ENCODE results near the gene MAPT. TPM values are rescaled to one million over a fixed set of nuclear protein-coding genes. Genes with fewer than 3 reads are reported as not detected.
A peak's percentile ranks its signal among the peaks of the same experiment; 100 is the strongest.

The MAPT gene
- total RNA-seq, 1 experiment from 2014 or later: 8.3 TPM

DNA sequence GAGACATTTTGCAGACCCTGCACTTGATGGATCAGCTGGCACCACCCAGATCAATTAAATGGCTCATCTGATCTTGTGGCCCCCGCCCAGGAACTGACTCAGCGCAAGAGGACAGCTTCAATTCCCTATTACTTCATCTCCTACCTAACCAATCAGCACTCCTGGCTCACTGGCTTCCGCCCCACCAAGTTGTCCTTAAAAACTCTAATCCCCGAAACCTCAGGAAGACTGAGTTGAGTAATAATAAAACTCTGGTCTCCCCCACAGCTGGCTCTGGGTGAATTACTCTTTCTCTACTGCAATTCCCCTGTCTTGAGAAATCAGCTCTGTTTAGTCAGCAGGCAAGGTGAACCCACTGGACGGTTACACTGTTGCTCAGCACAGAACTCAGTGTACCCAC is 26.1 kb upstream of the MAPT start:
- H3K27me3 ChIP-seq (replicated peaks; ENCODE audit: insufficient read depth, low read depth, low read length, poor library complexity): no peaks in the 10 kb centered on the region
- intact Hi-C loops (cut with micrococcal nuclease; ENCODE audit: unreplicated experiment): no loop called here
- no TSS peak for BruUV-seq (replicated peaks)
- H3K36me3 ChIP-seq (ENCODE audit: insufficient read depth, low read length, poor library complexity, severe bottlenecking): no peaks in the 10 kb centered on the region
- no peak overlapping the region for H3K4me3 ChIP-seq (ENCODE audit: low read depth, low read length, poor library complexity, severe bottlenecking)
- TF ChIP-seq, protein P1, sequence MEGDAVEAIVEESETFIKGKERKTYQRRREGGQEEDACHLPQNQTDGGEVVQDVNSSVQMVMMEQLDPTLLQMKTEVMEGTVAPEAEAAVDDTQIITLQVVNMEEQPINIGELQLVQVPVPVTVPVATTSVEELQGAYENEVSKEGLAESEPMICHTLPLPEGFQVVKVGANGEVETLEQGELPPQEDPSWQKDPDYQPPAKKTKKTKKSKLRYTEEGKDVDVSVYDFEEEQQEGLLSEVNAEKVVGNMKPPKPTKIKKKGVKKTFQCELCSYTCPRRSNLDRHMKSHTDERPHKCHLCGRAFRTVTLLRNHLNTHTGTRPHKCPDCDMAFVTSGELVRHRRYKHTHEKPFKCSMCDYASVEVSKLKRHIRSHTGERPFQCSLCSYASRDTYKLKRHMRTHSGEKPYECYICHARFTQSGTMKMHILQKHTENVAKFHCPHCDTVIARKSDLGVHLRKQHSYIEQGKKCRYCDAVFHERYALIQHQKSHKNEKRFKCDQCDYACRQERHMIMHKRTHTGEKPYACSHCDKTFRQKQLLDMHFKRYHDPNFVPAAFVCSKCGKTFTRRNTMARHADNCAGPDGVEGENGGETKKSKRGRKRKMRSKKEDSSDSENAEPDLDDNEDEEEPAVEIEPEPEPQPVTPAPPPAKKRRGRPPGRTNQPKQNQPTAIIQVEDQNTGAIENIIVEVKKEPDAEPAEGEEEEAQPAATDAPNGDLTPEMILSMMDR (conservative IDR thresholded peaks at IDR 0.05; ENCODE audit: low read depth, low read length): no peak
- no peak for TF ChIP-seq EZH2 (IDR thresholded peaks at IDR 0.05; ENCODE audit: borderline replicate concordance, low read depth, low read length, poor library complexity, severe bottlenecking)
- CTCF ChIA-PET: no interaction called here
- H3K4me1 ChIP-seq (ENCODE audit: insufficient read depth, low read length, poor library complexity, severe bottlenecking): peaks cover 11% of the 10 kb centered on the region
- H3K9me3 ChIP-seq (ENCODE audit: low read depth, low read length, poor library complexity, severe bottlenecking): no peaks in the 10 kb centered on the region
- POLR2A ChIA-PET (ENCODE audit: low non-redundant PET): no interaction called here
- DNase-seq (ENCODE audit: low spot score): peak; percentile 18
- H3K27ac ChIP-seq (ENCODE audit: low read depth, low read length, poor library complexity, severe bottlenecking): no peak overlapping the region

DNA sequence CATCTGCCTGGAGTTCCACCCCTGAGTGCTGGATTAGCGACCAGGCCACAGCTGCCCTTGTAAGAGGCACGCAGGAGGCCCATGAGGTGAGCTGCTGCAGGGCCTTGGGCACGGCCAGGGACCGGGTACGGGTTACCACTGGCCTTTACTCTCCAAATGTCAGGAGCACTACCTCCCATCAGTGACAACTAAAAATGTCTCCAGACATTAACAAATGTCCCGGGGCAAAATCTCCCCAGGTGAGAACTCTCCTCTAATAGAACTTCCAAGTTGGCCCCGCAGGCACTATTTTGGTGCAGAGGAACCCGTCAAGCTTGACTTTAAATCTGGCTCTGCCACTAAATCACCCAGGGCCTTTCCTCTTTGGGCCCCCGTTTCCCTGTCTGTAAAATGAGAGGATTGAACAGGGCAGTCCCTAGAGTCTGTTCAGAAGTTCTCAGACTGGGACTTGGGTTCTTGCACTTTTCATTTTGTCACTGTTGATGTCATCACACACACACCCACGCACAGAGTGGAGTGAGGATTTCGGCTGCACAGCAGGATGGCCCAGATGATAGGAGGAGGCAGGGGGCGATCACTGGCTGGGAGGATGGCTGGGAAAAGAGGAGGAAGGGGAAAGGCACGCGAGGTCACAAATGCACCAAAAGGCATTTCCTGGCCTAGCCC is 24.5 kb upstream of the MAPT start:
- CTCF ChIA-PET: no interaction called here
- no TSS peak for BruUV-seq (replicated peaks)
- TF ChIP-seq EZH2 (IDR thresholded peaks at IDR 0.05; ENCODE audit: borderline replicate concordance, low read depth, low read length, poor library complexity, severe bottlenecking): no peak
- TF ChIP-seq, protein P1 (conservative IDR thresholded peaks at IDR 0.05; ENCODE audit: low read depth, low read length): no peak
- Histone ChIP-seq H3K36me3 (ENCODE audit: insufficient read depth, low read length, poor library complexity, severe bottlenecking) (no peaks in the 10 kb centered on the region), H3K9me3 (ENCODE audit: low read depth, low read length, poor library complexity, severe bottlenecking) (no peaks in the 10 kb centered on the region), H3K4me1 (ENCODE audit: insufficient read depth, low read length, poor library complexity, severe bottlenecking) (peaks cover 23% of the 10 kb centered on the region), H3K27ac (ENCODE audit: low read depth, low read length, poor library complexity, severe bottlenecking) (no peak overlapping the region), H3K27me3 (replicated peaks; ENCODE audit: insufficient read depth, low read depth, low read length, poor library complexity) (no peaks in the 10 kb centered on the region), H3K4me3 (ENCODE audit: low read depth, low read length, poor library complexity, severe bottlenecking) (no peak overlapping the region)
- POLR2A ChIA-PET (ENCODE audit: low non-redundant PET): interaction anchor here (0.7 kb wide), 1 partner anchor 38 kb away, joined by 8 read pairs; no protein-coding TSS in a partner anchor
- intact Hi-C loops (cut with micrococcal nuclease; ENCODE audit: unreplicated experiment): no loop called here
- peak; percentile 56 for DNase-seq (ENCODE audit: low spot score)

DNA sequence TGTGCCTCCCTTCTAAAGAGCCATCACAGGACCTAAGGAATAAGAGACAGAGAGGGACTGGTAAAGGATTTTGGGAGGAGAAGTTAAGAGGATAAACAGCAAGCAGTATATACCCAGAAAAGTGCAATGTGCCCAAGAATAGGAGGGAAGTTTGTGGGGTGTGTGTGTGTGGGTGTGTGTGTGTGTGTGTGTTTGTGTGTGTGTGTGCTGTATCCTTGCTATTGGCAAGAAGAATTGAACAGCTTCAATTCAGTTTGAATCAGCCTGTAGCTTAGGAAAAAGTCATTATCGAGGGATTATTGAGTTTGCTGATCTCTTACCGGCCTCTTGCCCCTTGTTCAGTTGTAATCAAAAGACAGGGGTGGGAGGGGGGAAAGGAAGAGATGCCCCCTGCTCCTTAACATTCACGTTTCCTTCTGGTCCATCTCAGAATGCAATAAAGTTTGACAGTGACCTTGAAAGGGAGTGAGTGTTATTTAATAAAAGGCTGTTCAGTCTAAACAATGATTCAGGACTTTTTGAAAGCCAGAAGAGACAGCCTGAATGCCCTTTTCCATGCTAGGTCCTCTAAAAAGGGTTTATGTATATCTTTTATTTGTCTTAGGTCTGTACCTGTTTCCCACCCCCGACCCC is 23.9 kb upstream of the MAPT start:
- Histone ChIP-seq H3K4me1 (ENCODE audit: insufficient read depth, low read length, poor library complexity, severe bottlenecking) (peaks cover 23% of the 10 kb centered on the region), H3K4me3 (ENCODE audit: low read depth, low read length, poor library complexity, severe bottlenecking) (no peak overlapping the region), H3K27me3 (replicated peaks; ENCODE audit: insufficient read depth, low read depth, low read length, poor library complexity) (no peaks in the 10 kb centered on the region), H3K9me3 (ENCODE audit: low read depth, low read length, poor library complexity, severe bottlenecking) (no peaks in the 10 kb centered on the region), H3K36me3 (ENCODE audit: insufficient read depth, low read length, poor library complexity, severe bottlenecking) (no peaks in the 10 kb centered on the region), H3K27ac (ENCODE audit: low read depth, low read length, poor library complexity, severe bottlenecking) (no peak overlapping the region)
- intact Hi-C loops (cut with micrococcal nuclease; ENCODE audit: unreplicated experiment): no loop called here
- BruUV-seq (replicated peaks): no TSS peak
- ChIA-PET CTCF (no interaction called here), POLR2A (ENCODE audit: low non-redundant PET) (interaction anchor here (0.7 kb wide), 1 partner anchor 37 kb away, joined by 8 read pairs; no protein-coding TSS in a partner anchor)
- TF ChIP-seq, protein P1 (conservative IDR thresholded peaks at IDR 0.05; ENCODE audit: low read depth, low read length): no peak
- TF ChIP-seq EZH2 (IDR thresholded peaks at IDR 0.05; ENCODE audit: borderline replicate concordance, low read depth, low read length, poor library complexity, severe bottlenecking): no peak
- DNase-seq (ENCODE audit: low spot score): no peak

Data from A673 (cell line).